PC-9 (cell line): Measurements from ENCODE around the gene PHACTR1. TPM values are rescaled to one million over a fixed set of nuclear protein-coding genes. Genes with fewer than 3 reads are reported as not detected.
A peak's percentile ranks its signal among the peaks of the same experiment; 100 is the strongest.

Experiments
- BruUV-seq: library from RNA; stranded (reverse); fragments of 400-500 nt; replicated peaks from 2 replicates; lab custom pipeline; 2021; lab: Mats Ljungman, UMichigan
- CTCF ChIA-PET: fragments of 300-600 bp; sonication (Branson Sonifier 250); formaldehyde crosslinking; loops from one replicate; lab custom pipeline; 2022; ENCODE audit warnings: antibody characterized with exemption; lab: Charles Lee
- POLR2A ChIA-PET: fragments of 300-600 bp; sonication (Branson Sonifier 250); formaldehyde crosslinking; loops from one replicate; lab custom pipeline; 2022; ENCODE audit warnings: antibody characterized with exemption; ENCODE audit not compliant: unreplicated experiment; lab: Charles Lee
- DNase-seq, 2 experiments: peaks; one replicate each; pipeline versions ENCODE4 v3.0.0 to v3.0.0-alpha.2; 2015 to 2022; ENCODE audit warnings: mixed read lengths in 1 of 2
- H2AFZ ChIP-seq: fragments of 200-600 bp; sonication (generic); 2 replicates; pipeline ENCODE4 v1.8.1; 2017; ENCODE audit warnings: antibody characterized with exemption
- H3F3A ChIP-seq: fragments of 200-600 bp; sonication (generic); 2 replicates; pipeline ENCODE4 v1.8.1; 2017; ENCODE audit warnings: antibody characterized with exemption, mild to moderate bottlenecking, low read depth; ENCODE audit not compliant: insufficient read depth
- H3K27ac ChIP-seq: fragments of 200-600 bp; sonication (generic); 2 replicates; pipeline ENCODE4 v1.6.1; 2016; ENCODE audit warnings: mixed run types
- H3K27me3 ChIP-seq: fragments of 200-600 bp; sonication (generic); 2 replicates; pipeline ENCODE4 v1.6.1; 2016; ENCODE audit warnings: low read depth, mixed run types; ENCODE audit not compliant: insufficient read depth
- H3K36me3 ChIP-seq: fragments of 200-600 bp; sonication (generic); 2 replicates; pipeline ENCODE4 v1.6.1; 2016; ENCODE audit warnings: low read depth, mixed run types
- H3K4me1 ChIP-seq: fragments of 200-600 bp; sonication (generic); replicated peaks from 2 replicates; pipeline ENCODE4 v1.6.1; 2016; ENCODE audit warnings: mixed run types; ENCODE audit not compliant: insufficient read depth
- H3K4me2 ChIP-seq: fragments of 200-600 bp; sonication (generic); 2 replicates; pipeline ENCODE4 v1.6.1; 2017; ENCODE audit warnings: mixed run types
- H3K4me3 ChIP-seq: fragments of 200-600 bp; sonication (generic); 2 replicates; pipeline ENCODE4 v1.6.1; 2016; ENCODE audit warnings: mixed run types
- H3K79me2 ChIP-seq: fragments of 200-600 bp; sonication (generic); 2 replicates; pipeline ENCODE4 v1.6.1; 2017; ENCODE audit warnings: low read depth, mixed run types
- H3K9me2 ChIP-seq: fragments of 200-600 bp; sonication (generic); 2 replicates; pipeline ENCODE4 v1.8.1; 2017; ENCODE audit warnings: mild to moderate bottlenecking; ENCODE audit not compliant: insufficient read depth
- H3K9me3 ChIP-seq: fragments of 200-600 bp; sonication (generic); 2 replicates; pipeline ENCODE4 v1.8.1; 2016; ENCODE audit warnings: low read depth; ENCODE audit not compliant: insufficient read depth
- H4K20me1 ChIP-seq: fragments of 200-600 bp; sonication (generic); 2 replicates; pipeline ENCODE4 v1.8.1; 2017; ENCODE audit not compliant: insufficient read depth
- EZH2 ChIP-seq: fragments of 200-600 bp; sonication (generic); IDR thresholded peaks from 2 replicates; pipeline ENCODE4 v1.8.0; 2017; ENCODE audit warnings: antibody characterized with exemption, low read depth
- intact Hi-C: fragments of 100-400 bp; cut with micrococcal nuclease; formaldehyde crosslinking; loops from one replicate; pipeline ENCODE4 v1.10.0; 2022; ENCODE audit not compliant: unreplicated experiment
- total RNA-seq: library from RNA; stranded (reverse); gene quantifications from 2 replicates; pipeline ENCODE4 v1.2.3, GENCODE V29; 2021
- TF ChIP-seq, protein P1 (sequence below): fragments of 200-600 bp; sonication (generic); conservative IDR thresholded peaks from 2 replicates; pipeline ENCODE4 v1.6.1; 2017; ENCODE audit warnings: mixed run types, antibody characterized with exemption, mild to moderate bottlenecking, moderate library complexity

The PHACTR1 gene
- total RNA-seq, 1 experiment from 2014 or later = not detected

GRCh38 chr6:13229205-13230085, 512.9 kb downstream of the PHACTR1 start:
- intact Hi-C loops = loop anchor here (1.0 kb wide), 1 partner anchor 99 kb away; the partner anchor contains the start of gene TBC1D7
- peak; percentile 28 to 49 for DNase-seq

DNA sequence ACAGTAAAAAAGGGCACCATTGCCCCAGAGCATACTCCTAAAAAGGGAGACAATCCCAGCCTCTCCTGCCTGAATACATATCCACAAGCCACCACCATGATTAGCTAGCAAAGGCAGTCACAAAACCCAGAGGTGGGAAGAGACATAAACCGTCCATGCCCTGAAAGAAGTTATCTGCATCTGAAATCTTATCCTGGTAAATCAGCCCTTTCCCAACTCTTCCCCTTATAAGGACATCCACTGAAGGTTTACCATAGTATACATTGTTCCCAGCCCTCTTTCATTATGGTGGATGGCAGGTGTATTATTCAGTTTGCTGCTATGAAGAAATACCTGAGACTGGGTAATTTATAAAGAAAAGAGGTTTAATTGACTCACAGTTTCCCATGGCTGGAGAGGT, 516.5 kb downstream of the PHACTR1 start:
- TF ChIP-seq, protein P1, sequence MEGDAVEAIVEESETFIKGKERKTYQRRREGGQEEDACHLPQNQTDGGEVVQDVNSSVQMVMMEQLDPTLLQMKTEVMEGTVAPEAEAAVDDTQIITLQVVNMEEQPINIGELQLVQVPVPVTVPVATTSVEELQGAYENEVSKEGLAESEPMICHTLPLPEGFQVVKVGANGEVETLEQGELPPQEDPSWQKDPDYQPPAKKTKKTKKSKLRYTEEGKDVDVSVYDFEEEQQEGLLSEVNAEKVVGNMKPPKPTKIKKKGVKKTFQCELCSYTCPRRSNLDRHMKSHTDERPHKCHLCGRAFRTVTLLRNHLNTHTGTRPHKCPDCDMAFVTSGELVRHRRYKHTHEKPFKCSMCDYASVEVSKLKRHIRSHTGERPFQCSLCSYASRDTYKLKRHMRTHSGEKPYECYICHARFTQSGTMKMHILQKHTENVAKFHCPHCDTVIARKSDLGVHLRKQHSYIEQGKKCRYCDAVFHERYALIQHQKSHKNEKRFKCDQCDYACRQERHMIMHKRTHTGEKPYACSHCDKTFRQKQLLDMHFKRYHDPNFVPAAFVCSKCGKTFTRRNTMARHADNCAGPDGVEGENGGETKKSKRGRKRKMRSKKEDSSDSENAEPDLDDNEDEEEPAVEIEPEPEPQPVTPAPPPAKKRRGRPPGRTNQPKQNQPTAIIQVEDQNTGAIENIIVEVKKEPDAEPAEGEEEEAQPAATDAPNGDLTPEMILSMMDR = no peak
- no peak for TF ChIP-seq EZH2
- H2AFZ ChIP-seq = no peak overlapping the region
- intact Hi-C loops = no loop called here
- H3F3A ChIP-seq = no peaks in the 10 kb centered on the region
- no peak for DNase-seq
- POLR2A ChIA-PET = no interaction called here
- no TSS peak for BruUV-seq
- no peaks in the 10 kb centered on the region for H3K9me3 ChIP-seq
- no peaks in the 10 kb centered on the region for H3K36me3 ChIP-seq
- H4K20me1 ChIP-seq = no peaks in the 10 kb centered on the region
- no peaks in the 10 kb centered on the region for H3K79me2 ChIP-seq
- no peaks in the 10 kb centered on the region for H3K9me2 ChIP-seq
- no peaks in the 10 kb centered on the region for H3K4me1 ChIP-seq
- H3K27me3 ChIP-seq = peaks cover 43% of the 10 kb centered on the region
- CTCF ChIA-PET = no interaction called here
- no peak overlapping the region for H3K27ac ChIP-seq
- no peak overlapping the region for H3K4me2 ChIP-seq
- no peak overlapping the region for H3K4me3 ChIP-seq

More at GRCh38 chr6:13229205-13230085, 512.9 kb downstream of the PHACTR1 start:
- H3K4me3 ChIP-seq = no peak overlapping the region
- H3K27me3 ChIP-seq = peaks cover 59% of the 10 kb centered on the region
- no peaks in the 10 kb centered on the region for H4K20me1 ChIP-seq
- TF ChIP-seq, protein P1 = peak; percentile 62
- no peak for TF ChIP-seq EZH2
- no TSS peak for BruUV-seq
- H2AFZ ChIP-seq = no peak overlapping the region
- H3K4me1 ChIP-seq = no peaks in the 10 kb centered on the region
- POLR2A ChIA-PET = no interaction called here
- H3K27ac ChIP-seq = no peak overlapping the region
- H3K4me2 ChIP-seq = no peak overlapping the region
- no peaks in the 10 kb centered on the region for H3K79me2 ChIP-seq
- H3F3A ChIP-seq = no peaks in the 10 kb centered on the region
- H3K36me3 ChIP-seq = no peaks in the 10 kb centered on the region
- CTCF ChIA-PET = interaction anchor here (0.6 kb wide), 2 partner anchors 84 to 144 kb away, joined by 5 to 10 read pairs; no protein-coding TSS in a partner anchor
- H3K9me2 ChIP-seq = no peaks in the 10 kb centered on the region
- H3K9me3 ChIP-seq = no peaks in the 10 kb centered on the region

DNA sequence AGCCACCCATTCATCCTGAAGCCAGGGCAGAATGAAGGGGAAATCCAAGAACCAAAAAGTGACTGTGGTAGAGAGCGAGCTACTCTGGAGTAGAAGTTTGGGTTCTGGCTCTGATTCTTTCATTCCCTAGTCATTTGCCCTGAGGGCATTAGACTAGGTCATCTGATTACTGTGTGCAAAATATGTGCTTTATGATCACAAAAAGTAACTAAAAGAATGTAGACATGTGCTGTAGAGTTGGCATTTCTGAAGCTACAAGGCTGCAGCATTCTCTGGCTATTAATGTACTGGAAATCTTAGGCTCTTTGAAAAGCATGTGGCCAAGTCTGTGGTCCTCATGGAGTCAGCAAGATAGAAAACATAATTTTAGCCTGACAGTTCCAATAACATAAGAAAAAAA, 517.6 kb downstream of the PHACTR1 start:
- no peak for DNase-seq
- intact Hi-C loops = no loop called here
- no TSS peak for BruUV-seq
- no peak overlapping the region for H3K4me2 ChIP-seq
- no peaks in the 10 kb centered on the region for H3K9me3 ChIP-seq
- TF ChIP-seq EZH2 = no peak
- TF ChIP-seq, protein P1 = no peak
- H3F3A ChIP-seq = no peaks in the 10 kb centered on the region
- H3K27me3 ChIP-seq = peaks cover 44% of the 10 kb centered on the region
- no peaks in the 10 kb centered on the region for H3K79me2 ChIP-seq
- H2AFZ ChIP-seq = no peak overlapping the region
- POLR2A ChIA-PET = no interaction called here
- H3K9me2 ChIP-seq = no peaks in the 10 kb centered on the region
- H3K27ac ChIP-seq = no peak overlapping the region
- H3K4me3 ChIP-seq = no peak overlapping the region
- no peaks in the 10 kb centered on the region for H3K36me3 ChIP-seq
- CTCF ChIA-PET = no interaction called here
- no peaks in the 10 kb centered on the region for H4K20me1 ChIP-seq
- H3K4me1 ChIP-seq = no peaks in the 10 kb centered on the region
